Measurements from ENCODE around the gene MED1.
A peak's percentile ranks its signal among the peaks of the same experiment; 100 is the strongest.

MED1 gene

GRCh38 chr17:39360537-39360936 is 90.5 kb downstream of the MED1 start:
- H3K9me3 Mint-ChIP-seq, result no peaks in the 10 kb centered on the region
- H3K4me3 Mint-ChIP-seq, result no peak overlapping the region
- peaks cover 23% of the 10 kb centered on the region for H3K4me1 Mint-ChIP-seq (ENCODE audit: low read depth)
- no peak for DNase-seq
- H3K36me3 Mint-ChIP-seq (ENCODE audit: low read depth), result peaks cover 2% of the 10 kb centered on the region
- H3K27me3 Mint-ChIP-seq, result no peaks in the 10 kb centered on the region
- peak overlapping the region; percentile 0 for H3K27ac Mint-ChIP-seq

GRCh38 chr17:39359994-39360393 is 91.1 kb downstream of the MED1 start:
- Mint-ChIP-seq H3K4me3 (no peak overlapping the region), H3K9me3 (no peaks in the 10 kb centered on the region), H3K27ac (peak overlapping the region; percentile 64), H3K27me3 (no peaks in the 10 kb centered on the region), H3K36me3 (ENCODE audit: low read depth) (peaks cover 2% of the 10 kb centered on the region), H3K4me1 (ENCODE audit: low read depth) (peaks cover 21% of the 10 kb centered on the region)
- DNase-seq, result no peak

- no peak overlapping the region for H3K27ac Mint-ChIP-seq
- no peaks in the 10 kb centered on the region for H3K9me3 Mint-ChIP-seq
- no peak for DNase-seq
- H3K4me3 Mint-ChIP-seq, result no peak overlapping the region
- peaks cover 19% of the 10 kb centered on the region for H3K4me1 Mint-ChIP-seq (ENCODE audit: low read depth)
- H3K36me3 Mint-ChIP-seq (ENCODE audit: low read depth), result peaks cover 2% of the 10 kb centered on the region
- H3K27me3 Mint-ChIP-seq, result no peaks in the 10 kb centered on the region
Measured at GRCh38 chr17:39357986-39358385, 93.1 kb downstream of the MED1 start.

DNA sequence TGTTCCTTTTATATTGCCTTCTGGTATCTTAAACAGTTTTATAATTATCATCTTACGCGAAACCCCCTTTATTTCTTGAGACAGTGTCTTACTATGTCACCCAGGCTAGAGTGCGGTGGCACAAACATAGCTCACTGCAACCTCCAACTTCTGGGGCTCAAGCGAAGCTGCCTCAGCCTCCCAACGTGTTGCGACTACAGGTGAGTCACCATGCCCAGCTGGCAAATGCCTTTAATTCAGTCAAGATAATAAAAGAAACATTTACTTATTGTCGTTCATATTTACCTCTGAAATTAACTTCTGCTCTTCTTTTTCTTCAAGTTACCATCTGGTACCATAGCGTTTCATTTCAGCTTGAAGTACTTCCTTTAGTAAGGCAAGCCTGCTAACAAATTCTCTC is 93.6 kb downstream of the MED1 start:
- Mint-ChIP-seq H3K27ac (no peak overlapping the region), H3K4me1 (ENCODE audit: low read depth) (peaks cover 19% of the 10 kb centered on the region), H3K4me3 (no peak overlapping the region), H3K9me3 (no peaks in the 10 kb centered on the region), H3K36me3 (ENCODE audit: low read depth) (peaks cover 2% of the 10 kb centered on the region), H3K27me3 (no peaks in the 10 kb centered on the region)
- DNase-seq, result no peak
